ENCODE results near the gene FAM177A1. TPM values are rescaled to one million over a fixed set of nuclear protein-coding genes. Genes with fewer than 3 reads are reported as not detected.

FAM177A1 gene
- polyA plus RNA-seq, 2 of the 4 experiments (the other 2 are of a cell fraction) = 76.9 to 102 TPM

- Histone ChIP-seq H3K4me1 (peaks cover 8% of the 10 kb centered on the region; the same call in 1 of the 3 replicates), H3K27ac (no peak overlapping the region), H3K9me3 (peaks cover 3% of the 10 kb centered on the region), H3K4me3 (no peak overlapping the region), H3K4me2 (no peak overlapping the region)
- TF ChIP-seq, protein P1, sequence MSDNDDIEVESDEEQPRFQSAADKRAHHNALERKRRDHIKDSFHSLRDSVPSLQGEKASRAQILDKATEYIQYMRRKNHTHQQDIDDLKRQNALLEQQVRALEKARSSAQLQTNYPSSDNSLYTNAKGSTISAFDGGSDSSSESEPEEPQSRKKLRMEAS (IDR thresholded peaks at IDR 0.05) = no peak
- TF ChIP-seq, protein P2, sequence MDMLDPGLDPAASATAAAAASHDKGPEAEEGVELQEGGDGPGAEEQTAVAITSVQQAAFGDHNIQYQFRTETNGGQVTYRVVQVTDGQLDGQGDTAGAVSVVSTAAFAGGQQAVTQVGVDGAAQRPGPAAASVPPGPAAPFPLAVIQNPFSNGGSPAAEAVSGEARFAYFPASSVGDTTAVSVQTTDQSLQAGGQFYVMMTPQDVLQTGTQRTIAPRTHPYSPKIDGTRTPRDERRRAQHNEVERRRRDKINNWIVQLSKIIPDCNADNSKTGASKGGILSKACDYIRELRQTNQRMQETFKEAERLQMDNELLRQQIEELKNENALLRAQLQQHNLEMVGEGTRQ (IDR thresholded peaks at IDR 0.05) = no peak
- no peak for TF ChIP-seq CHD4 (IDR thresholded peaks at IDR 0.05; ENCODE audit: borderline replicate concordance)
- TF ChIP-seq ZNF302 (CRISPR knock-in tag; IDR thresholded peaks at IDR 0.05) = no peak
- no peak for TF ChIP-seq POLR2A (IDR thresholded peaks at IDR 0.05; ENCODE audit: low read length)
- TF ChIP-seq RCOR1 (IDR thresholded peaks at IDR 0.05; ENCODE audit: low read depth, low read length) = no peak
- TF ChIP-seq MYC (IDR thresholded peaks at IDR 0.05; ENCODE audit: borderline replicate concordance, low read length) = no peak
- no peak for TF ChIP-seq HOXA7 (CRISPR knock-in tag; IDR thresholded peaks at IDR 0.05)
- no peak for TF ChIP-seq RAD21 (conservative IDR thresholded peaks at IDR 0.05 in 1 of 2, IDR thresholded peaks at IDR 0.05 in 1 of 2)
- TF ChIP-seq MAFK (IDR thresholded peaks at IDR 0.05; ENCODE audit: partially characterized antibody) = no peak
- TF ChIP-seq KDM5A (IDR thresholded peaks at IDR 0.05) = no peak
- TF ChIP-seq BHLHE40 (IDR thresholded peaks at IDR 0.05; ENCODE audit: low read depth, low read length) = no peak
- no peak for TF ChIP-seq REST (IDR thresholded peaks at IDR 0.05)
- TF ChIP-seq SREBF2 (IDR thresholded peaks at IDR 0.05) = no peak
- no peak for TF ChIP-seq FOXS1 (CRISPR knock-in tag; IDR thresholded peaks at IDR 0.05)
- TF ChIP-seq, protein P3, sequence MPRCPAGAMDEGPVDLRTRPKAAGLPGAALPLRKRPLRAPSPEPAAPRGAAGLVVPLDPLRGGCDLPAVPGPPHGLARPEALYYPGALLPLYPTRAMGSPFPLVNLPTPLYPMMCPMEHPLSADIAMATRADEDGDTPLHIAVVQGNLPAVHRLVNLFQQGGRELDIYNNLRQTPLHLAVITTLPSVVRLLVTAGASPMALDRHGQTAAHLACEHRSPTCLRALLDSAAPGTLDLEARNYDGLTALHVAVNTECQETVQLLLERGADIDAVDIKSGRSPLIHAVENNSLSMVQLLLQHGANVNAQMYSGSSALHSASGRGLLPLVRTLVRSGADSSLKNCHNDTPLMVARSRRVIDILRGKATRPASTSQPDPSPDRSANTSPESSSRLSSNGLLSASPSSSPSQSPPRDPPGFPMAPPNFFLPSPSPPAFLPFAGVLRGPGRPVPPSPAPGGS (IDR thresholded peaks at IDR 0.05) = no peak
- TF ChIP-seq ZFP36 (IDR thresholded peaks at IDR 0.05; ENCODE audit: borderline replicate concordance, partially characterized antibody) = no peak
- TF ChIP-seq ZSCAN20 (CRISPR knock-in tag; IDR thresholded peaks at IDR 0.05) = no peak
- 91% methylated on average over 2 of the region's 2 CpGs for WGBS (ENCODE audit: missing lambda C conversion rate)
- CTCF ChIA-PET = interaction anchor here (0.9 kb wide), 1 partner anchor 80 kb away, joined by 3 read pairs; no protein-coding TSS in a partner anchor
- FAIRE-seq = no peak
- no peak for ATAC-seq
- DNase-seq (ENCODE audit: low read depth in 1 of 2, low spot score in 1 of 2) = no peak
- POLR2A ChIA-PET = no interaction called here
These were observed 71.0 kb downstream of the FAM177A1 start for GRCh38 chr14:35117112-35117511.

DNA sequence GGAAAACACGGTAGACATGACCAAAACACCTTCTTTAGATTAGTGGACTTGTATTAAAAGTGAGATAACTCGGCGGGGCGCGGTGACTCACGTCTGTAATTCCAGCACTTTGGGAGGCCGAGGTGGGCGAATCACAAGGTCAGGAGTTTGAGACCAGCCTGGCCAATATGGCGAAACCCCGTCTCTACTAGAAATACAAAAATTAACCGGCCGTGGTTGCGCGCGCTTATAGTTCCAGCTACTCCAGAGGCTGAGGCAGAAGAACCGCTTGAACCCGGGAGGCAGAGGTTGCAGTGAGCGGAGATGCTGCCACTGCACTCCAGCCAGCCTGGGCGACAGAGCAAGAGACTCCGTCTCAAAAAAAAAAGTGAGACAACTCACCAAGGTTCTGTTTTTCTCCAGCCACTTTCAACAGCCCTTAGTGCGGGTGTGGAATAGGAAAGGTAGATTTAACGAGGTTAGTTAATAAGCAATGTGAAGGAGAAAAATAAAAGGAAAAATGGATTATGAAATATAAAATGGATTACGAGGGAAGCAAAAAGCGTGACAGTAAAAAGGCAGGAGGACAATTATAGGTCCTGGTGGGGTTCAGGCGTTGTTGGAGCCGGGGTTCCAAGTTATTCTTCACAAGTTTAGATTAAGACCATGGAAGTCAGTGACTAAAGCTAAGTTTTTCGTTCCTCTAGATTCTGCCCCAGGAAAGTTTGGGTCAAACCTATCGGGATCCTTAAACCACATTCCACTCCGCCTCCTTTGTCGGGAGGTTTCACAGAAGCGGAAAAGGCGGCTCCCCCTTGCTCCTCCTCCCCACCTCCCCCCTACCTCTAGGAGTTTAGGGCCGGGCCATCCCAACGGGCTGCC lies 75.2 kb downstream of the FAM177A1 start:
- FAIRE-seq = no peak

More for the DNA sequence above, 75.2 kb downstream of the FAM177A1 start:
- Histone ChIP-seq H3K4me2 (peak overlapping the region; percentile 78), H3K4me3 (peak overlapping the region; percentile 90), H3K9me3 (no peaks in the 10 kb centered on the region), H3K4me1 (peaks cover 11% of the 10 kb centered on the region; the same call in 1 of the 3 replicates), H3K27ac (peak overlapping the region; percentile 97 to 99)
- WGBS (ENCODE audit: missing lambda C conversion rate) = 3% methylated on average over 31 of the region's 34 CpGs
- POLR2A ChIA-PET = interaction anchor here (0.5 to 3.0 kb wide), 17 partner anchors 10 to 616 kb away, joined by 3 to 22 read pairs (median 4); partner anchors contain the start of genes FAM177A1, NFKBIA, PSMA6 and SRP54
- CTCF ChIA-PET = interaction anchor here (0.5 to 2.2 kb wide), 2 partner anchors 75 to 182 kb away, joined by 3 to 4 read pairs; partner anchors contain the start of gene FAM177A1
- ATAC-seq (peak in 1 of 2 experiments; percentile 91; a peak in 2 of 6 replicates), DNase-seq (ENCODE audit: low read depth in 1 of 2, low spot score in 1 of 2) (peak in 1 of 2 experiments; percentile 93)
- peak in 1 of 2 experiments; percentile 6; a peak in 1 of 4 replicates for TF ChIP-seq CEBPB (IDR thresholded peaks at IDR 0.05)
- no peak for TF ChIP-seq CBX2 (IDR thresholded peaks at IDR 0.05; ENCODE audit: borderline replicate concordance, low read depth)
- no peak for TF ChIP-seq CHD4 (IDR thresholded peaks at IDR 0.05; ENCODE audit: borderline replicate concordance)
- TF ChIP-seq PBX3 (IDR thresholded peaks at IDR 0.05) = 0 out of 2 replicates have a peak, but pooled peaks have one; percentile 21
- TF ChIP-seq, protein P3 (IDR thresholded peaks at IDR 0.05) = 0 out of 3 replicates have a peak, but pooled peaks have one; percentile 47
- no peak for TF ChIP-seq FOSL2 (IDR thresholded peaks at IDR 0.05)
- peak; percentile 60 for TF ChIP-seq FOSL2 (CRISPR knock-in tag; IDR thresholded peaks at IDR 0.05)
- TF ChIP-seq ZFP36 (IDR thresholded peaks at IDR 0.05; ENCODE audit: borderline replicate concordance, partially characterized antibody) = no peak
- TF ChIP-seq TFCP2L1 (CRISPR knock-in tag; IDR thresholded peaks at IDR 0.05) = no peak
